H9 (cell line): ENCODE results near the gene OSBPL1A. TPM values are rescaled to one million over a fixed set of nuclear protein-coding genes. Genes with fewer than 3 reads are reported as not detected.
A peak's percentile ranks its signal among the peaks of the same experiment; 100 is the strongest.

ENCODE experiments used
- DNase-seq: peaks from one replicate; pipeline ENCODE4 v3.0.0-alpha.2; 2017
- H2AFZ ChIP-seq: one replicate; pipeline ENCODE4 v1.6.1; 2013; ENCODE audit warnings: mild to moderate bottlenecking, low read length, control low read depth, moderate library complexity
- H2AK5ac ChIP-seq: 2 replicates; pipeline ENCODE4 v1.6.1; 2013; ENCODE audit warnings: low read length, control low read depth, mixed read lengths; ENCODE audit not compliant: insufficient read length
- H2BK120ac ChIP-seq: one replicate; pipeline ENCODE4 v1.6.1; 2013; ENCODE audit warnings: low read depth, mild to moderate bottlenecking, low read length, control low read depth, inconsistent platforms; ENCODE audit not compliant: poor library complexity, severe bottlenecking
- H2BK12ac ChIP-seq: 2 replicates; pipeline ENCODE4 v1.6.1; 2013; ENCODE audit warnings: low read length, control low read depth, mixed read lengths, low read depth; ENCODE audit not compliant: insufficient read length
- H2BK15ac ChIP-seq: 2 replicates; pipeline ENCODE4 v1.6.1; 2013; ENCODE audit warnings: low read depth, low read length, control low read depth
- H2BK20ac ChIP-seq: one replicate; pipeline ENCODE4 v1.6.1; 2013; ENCODE audit warnings: low read depth, mild to moderate bottlenecking, low read length, control low read depth, inconsistent platforms; ENCODE audit not compliant: poor library complexity, severe bottlenecking
- H2BK5ac ChIP-seq: 2 replicates; pipeline ENCODE4 v1.6.1; 2013; ENCODE audit warnings: low read length, control low read depth, mixed read lengths; ENCODE audit not compliant: insufficient read length
- H3K14ac ChIP-seq: 2 replicates; pipeline ENCODE4 v1.6.1; 2013; ENCODE audit warnings: low read length, control low read depth; ENCODE audit not compliant: insufficient read depth
- H3K18ac ChIP-seq: 2 replicates; pipeline ENCODE4 v1.6.1; 2013; ENCODE audit warnings: low read depth, mild to moderate bottlenecking, mixed read lengths, low read length, control low read depth; ENCODE audit not compliant: insufficient read length
- H3K23ac ChIP-seq: 2 replicates; pipeline ENCODE4 v1.6.1; 2013; ENCODE audit warnings: low read length, control low read depth, mixed read lengths, low read depth; ENCODE audit not compliant: insufficient read length
- H3K23me2 ChIP-seq: 2 replicates; pipeline ENCODE4 v1.6.1; 2013; ENCODE audit warnings: low read depth, mild to moderate bottlenecking, mixed read lengths, low read length, control low read depth; ENCODE audit not compliant: insufficient read length, poor library complexity, severe bottlenecking
- H3K27ac ChIP-seq: 2 replicates; pipeline ENCODE4 v1.5.1; 2013; ENCODE audit warnings: low read length, control low read depth, mixed read lengths, low read depth; ENCODE audit not compliant: insufficient read length
- H3K27me3 ChIP-seq: 2 replicates; pipeline ENCODE4 v1.6.1; 2013; ENCODE audit warnings: low read length, control low read depth, inconsistent platforms; ENCODE audit not compliant: insufficient read depth
- H3K4ac ChIP-seq: 2 replicates; pipeline ENCODE4 v1.6.1; 2013; ENCODE audit warnings: low read depth, mild to moderate bottlenecking, control low read depth, inconsistent platforms, low read length, moderate library complexity
- H3K4me1 ChIP-seq: 2 replicates; pipeline ENCODE4 v1.6.1; 2013; ENCODE audit warnings: low read length, control low read depth, inconsistent platforms; ENCODE audit not compliant: insufficient read depth
- H3K4me2 ChIP-seq: 2 replicates; pipeline ENCODE4 v1.6.1; 2013; ENCODE audit warnings: low read length, control low read depth, mixed read lengths; ENCODE audit not compliant: insufficient read length, insufficient read depth
- H3K56ac ChIP-seq: 2 replicates; pipeline ENCODE4 v1.6.1; 2013; ENCODE audit warnings: low read depth, mild to moderate bottlenecking, mixed read lengths, low read length, control low read depth; ENCODE audit not compliant: insufficient read length
- H3K79me1 ChIP-seq: 2 replicates; pipeline ENCODE4 v1.6.1; 2013; ENCODE audit warnings: low read depth, mild to moderate bottlenecking, moderate library complexity, low read length, control low read depth, inconsistent platforms; ENCODE audit not compliant: insufficient read depth, poor library complexity, severe bottlenecking
- H3K79me2 ChIP-seq: 2 replicates; pipeline ENCODE4 v1.6.1; 2013; ENCODE audit warnings: low read length, control low read depth, inconsistent platforms; ENCODE audit not compliant: insufficient read depth
- H3K9ac ChIP-seq: 2 replicates; pipeline ENCODE4 v1.6.1; 2013; ENCODE audit warnings: low read length, control low read depth, mixed read lengths; ENCODE audit not compliant: insufficient read length; ENCODE audit errors: extremely low read depth
- H3K9me3 ChIP-seq: one replicate; pipeline ENCODE4 v1.6.1; 2013; ENCODE audit warnings: low read depth, low read length, inconsistent platforms; ENCODE audit not compliant: control insufficient read depth
- H3T11ph ChIP-seq: one replicate; pipeline ENCODE4 v1.6.1; 2013; ENCODE audit warnings: mild to moderate bottlenecking, low read length, control low read depth, inconsistent platforms
- H4K20me1 ChIP-seq: one replicate; pipeline ENCODE4 v1.6.1; 2013; ENCODE audit not compliant: control insufficient read depth, insufficient read length, insufficient read depth
- H4K5ac ChIP-seq: 2 replicates; pipeline ENCODE4 v1.6.1; 2013; ENCODE audit warnings: low read depth, mild to moderate bottlenecking, mixed read lengths, low read length, control low read depth; ENCODE audit not compliant: insufficient read length
- H4K8ac ChIP-seq: replicated peaks from 2 replicates; pipeline ENCODE4 v1.6.1; 2013; ENCODE audit warnings: low read length, control low read depth, mixed read lengths, low read depth; ENCODE audit not compliant: insufficient read length
- H4K91ac ChIP-seq: 2 replicates; pipeline ENCODE4 v1.6.1; 2013; ENCODE audit warnings: low read depth, mild to moderate bottlenecking, moderate library complexity, mixed read lengths, low read length, control low read depth; ENCODE audit not compliant: insufficient read length
- H3K27ac Mint-ChIP-seq, 3 experiments: 2 replicates in 2 of 3; 3 replicates in 1 of 3; pipeline ENCODE4 v1.8.0; 2020 to 2021; ENCODE audit warnings: mixed read lengths in 3 of 3, mild to moderate bottlenecking in 1 of 3, moderate library complexity in 1 of 3
- H3K27me3 Mint-ChIP-seq: 2 replicates; pipeline ENCODE4 v1.8.0; 2021; ENCODE audit warnings: low read depth, mild to moderate bottlenecking, moderate library complexity, mixed read lengths
- H3K36me3 Mint-ChIP-seq, 3 experiments: 2 replicates in 2 of 3; 3 replicates in 1 of 3; pipeline ENCODE4 v1.8.0; 2020 to 2021; ENCODE audit warnings: low read depth in 3 of 3, mixed read lengths in 3 of 3; ENCODE audit not compliant: insufficient read depth in 1 of 3
- H3K4me1 Mint-ChIP-seq, 2 experiments: 2 replicates each; pipeline ENCODE4 v1.8.0; 2020; ENCODE audit warnings: mixed read lengths in 2 of 2
- H3K4me3 Mint-ChIP-seq, 2 experiments: 2 replicates in 1 of 2; 3 replicates in 1 of 2; pipeline ENCODE4 v1.8.0; 2020 to 2021; ENCODE audit warnings: mild to moderate bottlenecking in 2 of 2, mixed read lengths in 2 of 2, moderate library complexity in 1 of 2
- H3K9me3 Mint-ChIP-seq, 2 experiments: 2 replicates in 1 of 2; 3 replicates in 1 of 2; pipeline ENCODE4 v1.8.0; 2020; ENCODE audit warnings: mild to moderate bottlenecking in 2 of 2, mixed read lengths in 2 of 2, moderate library complexity in 1 of 2
- CTCF ChIP-seq: fragments of 200-600 bp; sonication (generic); conservative IDR thresholded peaks from 3 replicates; pipeline ENCODE4 v1.8.0; 2021; ENCODE audit warnings: antibody characterized with exemption, mild to moderate bottlenecking
- WGBS: extraction: QIAGEN DNeasy Blood & Tissue Kit; methylation state at CpG from one replicate; pipeline ENCODE4 v1.1.7; 2013; ENCODE audit warnings: missing lambda C conversion rate, low lambda C conversion rate, mixed read lengths; ENCODE audit not compliant: insufficient read length; ENCODE audit errors: extremely low coverage; 5-methylcytosine and 5-hydroxymethylcytosine counted together
- total RNA-seq: library from RNA; stranded (reverse); gene quantifications from 2 replicates; pipeline ENCODE4 v1.2.1, GENCODE V29; 2021

OSBPL1A gene
- total RNA-seq, 1 experiment from 2014 or later = 33.9 TPM

- Histone ChIP-seq H3K4me1 (peaks cover 17% of the 10 kb centered on the region; the same call in 1 of the 2 replicates), H2BK12ac (no peak overlapping the region), H2BK15ac (no peak overlapping the region), H3K14ac (no peak overlapping the region), H3K9me3 (no peaks in the 10 kb centered on the region), H3K9ac (no peak overlapping the region), H4K20me1 (peaks cover 2% of the 10 kb centered on the region), H3K18ac (no peak overlapping the region), H2BK20ac (no peak overlapping the region), H3K23ac (no peak overlapping the region), H2AK5ac (no peak overlapping the region), H3K79me1 (no peaks in the 10 kb centered on the region), H2BK5ac (no peak overlapping the region), H3K27ac (peak overlapping the region; percentile 50), H2AFZ (no peak overlapping the region), H2BK120ac (no peak overlapping the region), H3K27me3 (no peaks in the 10 kb centered on the region), H3K56ac (no peak overlapping the region), H3K79me2 (no peaks in the 10 kb centered on the region; the same call in 1 of the 2 replicates), H3T11ph (no peak overlapping the region), H3K4ac (no peak overlapping the region), H3K23me2 (peaks cover 3% of the 10 kb centered on the region), H4K8ac (no peak overlapping the region), H4K91ac (no peak overlapping the region), H4K5ac (no peak overlapping the region), H3K4me2 (peak overlapping the region; percentile 15)
- WGBS = no CpG with 5 or more reads among the region's 4 CpGs
- peaks cover 0 to 8% (median 3%) of the 10 kb centered on the region in 3 experiments; a peak in 2 of 7 replicates for H3K36me3 Mint-ChIP-seq
- TF ChIP-seq CTCF = no peak
- H3K9me3 Mint-ChIP-seq = no peaks in the 10 kb centered on the region
- peak overlapping the region in 1 of 2 experiments; percentile 19; a peak in 2 of 5 replicates for H3K4me3 Mint-ChIP-seq
- DNase-seq = no peak
- H3K27ac Mint-ChIP-seq = peak overlapping the region in 2 of 3 experiments; percentile 23 to 81; a peak in 5 of 7 replicates
- no peaks in the 10 kb centered on the region for H3K27me3 Mint-ChIP-seq
- H3K4me1 Mint-ChIP-seq = peaks cover 32 to 46% of the 10 kb centered on the region in 2 experiments
These were observed 132.0 kb downstream of the OSBPL1A start for GRCh38 chr18:24265502-24266064.
